Measurements from ENCODE around the gene CTF1.
"Not testable (repeated sequence)": the region's sequence is repeated elsewhere in the genome, so short reads cannot be mapped to it uniquely, and the experiment has no call there.

The CTF1 gene

DNA sequence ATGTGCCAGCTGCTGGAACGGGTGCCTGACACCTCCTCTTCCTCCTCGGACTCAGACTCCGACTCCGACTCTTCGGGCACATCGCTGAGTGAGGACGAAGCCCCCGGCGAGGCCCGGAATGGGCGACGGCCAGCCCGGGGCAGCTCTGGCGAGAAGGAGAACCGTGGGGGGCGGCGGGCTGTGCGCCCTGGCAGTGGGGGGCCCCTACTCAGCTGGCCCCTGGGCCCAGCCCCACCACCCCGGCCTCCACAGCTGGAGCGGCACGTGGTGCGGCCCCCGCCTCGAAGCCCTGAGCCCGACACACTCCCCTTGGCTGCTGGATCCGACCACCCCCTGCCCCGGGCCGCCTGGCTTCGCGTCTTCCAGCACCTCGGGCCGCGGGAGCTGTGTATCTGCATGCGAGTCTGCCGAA lies 33.8 kb downstream of the CTF1 start:
- DNase-seq (ENCODE audit: low read depth in 2 of 2) = no peak

DNA sequence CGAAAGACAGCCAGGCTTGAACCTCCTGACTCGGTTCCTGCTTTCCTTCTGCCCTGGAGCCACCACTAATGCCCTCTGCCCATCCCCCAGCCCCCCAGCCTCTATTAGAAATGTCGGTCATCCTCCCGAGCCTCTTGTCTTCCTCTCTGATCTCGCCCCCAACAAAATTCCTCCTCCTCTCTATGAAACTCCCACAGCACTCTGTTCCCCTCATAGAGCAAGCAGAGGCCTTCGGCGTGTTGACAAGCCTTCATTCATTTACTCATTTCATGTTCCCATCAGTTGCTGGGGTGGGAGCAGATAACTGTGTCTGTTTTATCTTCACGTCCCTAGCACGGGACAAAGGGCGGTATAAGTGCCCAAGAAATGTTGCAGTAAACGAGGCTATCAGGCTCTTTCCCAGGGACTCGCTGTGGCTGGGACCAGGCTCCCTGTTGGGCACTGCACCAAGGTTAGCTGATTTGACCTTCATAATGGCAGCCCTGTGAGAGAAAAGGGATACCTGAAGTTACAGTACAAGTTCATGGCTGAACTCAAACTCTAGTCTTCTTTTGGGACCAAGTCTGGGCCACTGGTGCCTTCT lies 34.7 kb downstream of the CTF1 start:
- DNase-seq (ENCODE audit: low read depth in 2 of 2) = no peak

DNA sequence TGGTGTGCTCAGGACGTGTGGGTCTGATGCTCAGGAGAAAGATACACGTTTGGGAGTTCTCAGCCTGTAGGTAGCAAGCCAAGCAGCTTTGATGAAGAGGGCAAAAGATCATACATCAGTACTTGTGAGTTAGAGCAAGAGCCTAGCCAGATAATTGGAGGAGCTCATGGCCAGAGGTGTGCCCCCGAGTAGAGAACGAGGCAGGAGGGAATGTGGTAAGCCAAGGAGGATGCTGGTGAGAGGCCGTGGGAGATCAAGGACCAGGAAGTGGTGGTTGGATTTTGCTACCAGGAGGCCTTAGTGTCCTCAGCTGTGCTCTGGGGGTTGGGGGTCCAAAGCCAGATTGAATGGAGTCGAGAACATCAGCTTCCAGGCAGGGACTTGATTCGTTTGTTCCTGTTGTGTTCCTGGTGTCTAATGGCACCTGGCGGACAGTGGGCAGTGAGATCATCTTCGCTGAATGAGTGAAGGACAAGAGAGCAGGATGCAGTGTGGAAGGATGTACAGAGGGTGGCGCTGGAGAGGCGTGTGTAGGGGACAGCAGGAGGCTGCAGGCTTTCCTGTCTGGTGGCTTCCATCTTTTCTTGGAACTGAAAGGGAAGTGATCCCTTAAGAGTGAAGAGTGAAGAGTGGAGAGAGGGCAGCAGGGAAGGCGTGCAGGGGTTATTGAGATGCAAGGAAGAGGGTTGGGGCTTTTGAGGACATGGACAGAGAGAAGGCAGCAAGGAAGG lies 38.6 kb downstream of the CTF1 start:
- DNase-seq (ENCODE audit: low read depth in 2 of 2) = no peak

DNA sequence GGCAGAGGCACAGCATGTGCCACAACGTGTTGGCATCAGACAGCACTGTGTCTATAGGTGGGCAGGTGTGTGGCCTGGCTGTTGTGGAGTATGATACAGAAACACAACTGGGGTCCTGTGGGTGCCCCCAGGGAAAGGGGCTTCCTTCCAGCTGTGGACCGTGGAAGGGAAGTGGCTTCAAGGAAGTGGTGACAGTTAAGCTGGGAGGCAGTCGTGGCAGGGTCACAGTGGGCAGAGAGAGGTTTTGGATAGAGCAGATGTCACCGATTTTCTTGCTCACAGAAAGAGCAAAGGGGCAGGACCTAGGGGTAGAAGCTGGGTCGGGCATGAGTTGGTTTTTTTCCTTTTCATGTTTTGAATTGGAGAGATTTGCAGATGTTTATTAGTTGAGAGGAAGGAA lies 41.3 kb downstream of the CTF1 start:
- no peak for DNase-seq (ENCODE audit: low read depth in 2 of 2)

DNA sequence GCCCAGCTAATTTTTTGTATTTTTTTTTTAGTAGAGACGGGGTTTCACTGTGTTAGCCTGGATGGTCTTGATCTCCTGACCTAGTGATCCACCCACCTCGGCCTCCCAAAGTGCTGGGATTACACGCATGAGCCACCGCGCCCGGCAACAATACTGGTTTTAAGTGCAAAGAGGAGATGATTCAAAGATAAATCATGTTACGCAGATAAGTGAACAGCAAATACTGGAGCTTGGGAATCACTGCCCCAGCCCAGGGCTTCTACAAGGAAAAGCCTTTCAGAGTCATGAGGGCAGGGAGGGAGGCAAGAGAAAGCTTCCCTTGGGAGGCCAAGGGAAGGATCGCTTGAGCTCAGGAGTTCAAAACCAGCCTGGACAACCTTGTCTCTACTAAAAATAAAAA lies 43.2 kb downstream of the CTF1 start:
- DNase-seq (ENCODE audit: low read depth in 2 of 2) = not testable (repeated sequence)

DNA sequence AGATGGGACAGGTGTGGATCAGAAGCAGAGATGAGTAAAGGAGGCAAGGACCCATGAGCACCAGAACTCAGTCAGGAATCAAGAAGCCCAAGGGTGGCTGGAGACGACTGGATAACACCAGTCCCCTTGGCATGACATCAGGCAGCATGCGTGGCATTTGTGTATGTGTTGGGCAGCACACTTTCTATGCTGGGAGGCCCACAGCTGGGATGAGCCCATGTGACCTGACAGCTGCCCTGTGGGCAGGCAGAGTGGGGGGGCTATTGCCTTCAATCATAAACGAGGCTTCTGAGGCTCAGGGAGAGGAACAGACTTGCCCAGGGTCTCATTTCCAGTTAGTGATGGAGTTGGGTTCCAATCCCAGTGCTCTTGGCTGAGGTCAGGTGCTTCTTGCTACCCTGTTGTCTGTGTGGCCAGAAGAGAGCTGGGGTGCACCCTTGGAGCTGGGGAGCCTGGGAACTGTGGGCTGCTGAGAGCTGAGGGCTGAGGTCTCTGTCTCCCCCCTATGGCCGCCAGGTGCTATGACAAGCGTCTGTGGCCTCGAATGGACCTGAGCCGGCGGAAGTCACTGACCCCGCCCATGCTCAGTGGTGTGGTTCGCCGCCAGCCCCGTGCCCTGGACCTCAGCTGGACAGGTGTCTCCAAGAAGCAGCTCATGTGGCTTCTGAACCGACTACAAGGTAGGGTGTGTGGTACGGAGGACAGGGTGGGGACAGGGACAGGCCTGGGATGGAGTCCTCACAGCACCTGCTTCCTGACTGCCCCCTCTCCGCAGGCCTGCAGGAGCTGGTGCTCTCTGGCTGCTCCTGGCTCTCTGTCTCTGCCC lies 45.4 kb downstream of the CTF1 start:
- peak; percentile 37 to 60 for DNase-seq (ENCODE audit: low read depth in 2 of 2)

DNA sequence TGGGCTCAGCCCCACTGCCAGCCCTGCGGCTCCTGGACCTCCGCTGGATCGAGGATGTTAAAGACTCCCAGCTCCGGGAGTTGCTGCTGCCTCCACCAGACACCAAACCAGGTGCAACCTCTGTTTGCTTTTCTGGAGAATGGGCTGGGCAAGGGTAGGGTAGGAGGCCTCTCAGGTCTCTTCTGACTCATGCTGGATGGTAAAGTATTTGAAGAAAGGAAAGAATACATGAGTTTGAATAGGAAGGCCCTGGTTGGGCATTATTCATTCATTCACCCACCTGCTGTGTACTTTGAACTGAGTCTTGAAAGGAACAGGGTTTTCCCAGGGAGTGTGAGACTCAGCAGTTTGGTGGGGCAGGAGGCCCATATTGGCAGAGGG lies 46.0 kb downstream of the CTF1 start:
- DNase-seq (ENCODE audit: low read depth in 2 of 2) = no peak

DNA sequence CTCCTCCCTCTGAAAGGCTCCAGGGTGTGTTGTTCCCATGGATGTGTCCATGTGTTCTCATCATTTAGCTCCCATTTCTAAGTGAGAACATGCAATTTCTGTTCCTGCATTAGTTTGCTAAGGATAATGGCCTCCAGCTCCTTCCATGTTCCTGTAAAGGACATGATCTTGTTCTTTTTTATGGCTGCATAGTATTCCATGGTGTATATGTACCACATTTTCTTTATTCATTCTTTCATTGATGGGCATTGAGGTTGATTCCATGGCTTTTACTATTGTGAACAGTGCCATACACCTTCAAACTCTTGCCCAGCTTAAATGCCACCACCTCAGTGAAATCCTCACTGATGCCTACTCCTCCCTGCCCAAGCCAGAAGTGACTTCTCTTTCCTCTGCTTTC lies 47.9 kb downstream of the CTF1 start:
- no peak for DNase-seq (ENCODE audit: low read depth in 2 of 2)

DNA sequence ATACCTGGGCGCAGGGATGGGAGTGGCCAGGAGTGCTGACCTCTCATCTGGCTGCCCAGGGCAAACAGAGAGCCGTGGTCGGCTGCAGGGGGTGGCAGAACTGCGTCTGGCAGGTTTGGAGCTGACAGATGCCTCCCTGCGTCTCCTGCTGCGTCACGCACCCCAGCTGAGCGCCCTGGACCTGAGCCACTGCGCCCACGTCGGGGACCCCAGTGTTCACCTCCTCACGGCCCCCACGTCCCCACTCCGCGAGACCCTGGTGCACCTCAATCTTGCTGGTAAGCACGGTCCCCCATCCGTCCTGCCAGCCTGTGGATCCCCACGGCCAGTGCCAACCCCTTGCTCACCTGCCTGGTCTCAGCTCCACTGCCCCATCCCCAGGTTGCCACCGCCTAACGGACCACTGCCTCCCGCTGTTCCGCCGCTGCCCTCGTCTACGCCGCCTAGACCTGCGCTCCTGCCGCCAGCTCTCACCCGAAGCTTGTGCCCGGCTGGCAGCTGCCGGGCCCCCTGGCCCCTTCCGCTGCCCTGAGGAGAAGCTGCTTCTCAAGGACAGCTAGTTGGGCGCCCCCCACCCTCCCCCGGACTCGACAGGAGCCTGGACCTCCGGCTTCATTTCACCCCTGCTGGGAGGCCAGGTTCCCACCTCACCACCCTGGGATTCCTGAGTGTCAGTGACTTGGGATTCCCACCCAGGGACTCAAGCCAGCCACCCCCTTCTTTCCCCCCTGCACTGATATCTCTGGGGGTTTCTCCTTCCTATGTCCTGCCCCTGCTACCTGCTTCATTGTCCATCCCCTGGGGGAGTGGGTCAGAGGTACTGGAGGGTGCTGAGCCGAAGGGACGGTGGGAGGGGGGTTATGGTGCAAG lies 50.5 kb downstream of the CTF1 start:
- no peak for DNase-seq (ENCODE audit: low read depth in 2 of 2)

DNA sequence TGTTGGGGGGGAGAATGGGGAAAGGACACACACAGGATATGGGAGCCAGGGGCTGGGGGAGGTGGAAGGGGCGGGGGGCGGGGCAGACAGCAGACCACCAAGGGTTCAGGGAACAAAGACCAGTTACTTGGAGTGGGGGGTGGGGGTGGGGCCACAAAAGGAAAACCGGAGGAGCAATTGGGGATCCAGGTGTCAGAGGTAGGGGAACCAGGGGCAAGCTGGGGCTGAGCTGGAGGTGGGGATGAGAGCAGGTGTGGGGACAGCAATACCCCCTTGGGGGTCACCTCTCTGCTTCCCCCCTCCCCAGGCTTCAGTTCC lies 51.1 kb downstream of the CTF1 start:
- DNase-seq (ENCODE audit: low read depth in 2 of 2) = no peak

DNA sequence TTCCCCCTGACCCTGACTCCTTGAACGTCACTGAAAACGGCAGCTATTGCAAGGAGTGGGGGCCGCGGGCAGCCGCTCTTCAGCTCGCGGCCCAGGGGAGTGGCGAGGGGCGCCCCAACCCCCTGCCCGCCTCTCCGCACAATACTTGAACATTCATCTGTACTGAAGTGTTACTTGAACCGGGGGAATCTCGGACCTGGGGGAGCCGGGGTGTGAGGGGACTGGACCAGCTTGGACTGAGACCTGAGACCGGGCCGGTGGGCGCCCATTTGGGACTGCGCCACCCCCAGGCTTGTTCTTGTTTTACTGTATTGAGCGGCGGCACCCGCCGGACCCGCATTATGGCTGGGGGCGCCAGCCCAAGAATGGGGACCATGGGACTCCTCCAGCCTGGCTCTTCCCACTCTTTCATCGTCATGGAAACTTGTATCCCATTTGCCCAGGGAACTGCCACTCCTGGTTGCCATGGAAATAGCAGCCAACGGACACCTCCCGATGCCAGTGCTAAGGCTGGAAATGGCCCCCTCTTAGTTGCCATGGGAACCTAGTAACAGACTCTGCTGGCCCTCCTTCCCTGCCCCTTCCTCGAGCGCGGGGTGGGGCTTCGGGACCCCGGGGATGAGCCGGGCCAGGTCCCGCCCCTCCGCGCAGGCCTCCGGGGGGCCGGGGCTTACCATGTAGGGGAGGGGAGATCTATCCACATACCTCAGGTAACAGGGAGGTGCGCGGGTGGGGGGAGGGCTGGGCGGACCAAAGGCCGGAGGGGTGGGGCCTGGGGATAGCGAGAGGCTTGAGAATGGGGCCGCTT lies 51.6 kb downstream of the CTF1 start:
- DNase-seq (ENCODE audit: low read depth in 2 of 2) = no peak

DNA sequence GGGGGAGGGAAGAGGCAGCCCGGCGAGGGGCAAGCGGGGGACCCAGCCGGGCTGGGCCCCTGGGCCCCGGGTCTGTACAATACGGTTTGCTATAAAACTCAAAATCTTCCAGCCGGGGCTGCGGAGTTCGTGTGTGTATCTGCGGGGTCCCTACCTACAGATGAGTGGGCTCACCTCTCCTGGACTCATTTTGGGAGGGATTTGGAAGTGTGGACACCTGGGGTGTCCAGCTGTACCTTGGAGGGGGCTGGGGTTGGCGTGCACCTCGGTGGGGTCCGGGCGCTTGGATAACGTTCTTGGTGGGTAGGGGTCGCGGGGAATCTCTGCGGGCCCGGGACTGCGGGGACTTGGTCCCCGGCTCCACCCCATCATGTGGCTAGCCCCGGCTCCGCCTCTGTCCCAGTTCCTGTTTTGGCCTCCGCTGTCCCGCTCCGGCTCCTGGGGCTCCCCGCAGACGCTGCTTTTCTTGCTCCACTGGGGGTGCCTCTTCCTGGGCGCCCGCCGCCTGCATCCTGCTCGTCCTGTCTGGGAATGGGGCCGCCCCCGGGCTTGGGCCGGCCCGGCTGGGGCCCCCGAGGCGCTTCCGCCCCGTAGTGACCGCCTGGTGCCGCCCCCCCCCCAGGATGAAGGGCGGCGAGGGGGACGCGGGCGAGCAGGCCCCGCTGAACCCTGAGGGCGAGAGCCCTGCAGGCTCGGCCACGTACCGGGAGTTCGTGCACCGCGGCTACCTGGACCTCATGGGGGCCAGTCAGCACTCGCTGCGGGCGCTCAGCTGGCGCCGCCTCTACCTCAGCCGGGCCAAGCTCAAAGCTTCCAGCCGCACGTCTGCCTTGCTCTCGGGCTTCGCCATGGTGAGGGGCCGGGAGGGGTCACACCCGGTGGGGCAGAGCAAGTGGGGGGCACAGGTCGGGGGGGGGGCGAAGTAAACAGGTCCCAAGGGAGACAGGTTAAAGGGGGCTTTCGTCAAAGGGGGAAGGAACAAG lies 52.5 kb downstream of the CTF1 start, which contains the start of gene ORAI3:
Gene ORAI3 (plus strand): TSS at position 402 of the 983 bp plus-strand sequence. CDS start 222 bp downstream, at position 624.
- DNase-seq (ENCODE audit: low read depth in 2 of 2) = peak in 1 of 2 experiments; percentile 46

DNA sequence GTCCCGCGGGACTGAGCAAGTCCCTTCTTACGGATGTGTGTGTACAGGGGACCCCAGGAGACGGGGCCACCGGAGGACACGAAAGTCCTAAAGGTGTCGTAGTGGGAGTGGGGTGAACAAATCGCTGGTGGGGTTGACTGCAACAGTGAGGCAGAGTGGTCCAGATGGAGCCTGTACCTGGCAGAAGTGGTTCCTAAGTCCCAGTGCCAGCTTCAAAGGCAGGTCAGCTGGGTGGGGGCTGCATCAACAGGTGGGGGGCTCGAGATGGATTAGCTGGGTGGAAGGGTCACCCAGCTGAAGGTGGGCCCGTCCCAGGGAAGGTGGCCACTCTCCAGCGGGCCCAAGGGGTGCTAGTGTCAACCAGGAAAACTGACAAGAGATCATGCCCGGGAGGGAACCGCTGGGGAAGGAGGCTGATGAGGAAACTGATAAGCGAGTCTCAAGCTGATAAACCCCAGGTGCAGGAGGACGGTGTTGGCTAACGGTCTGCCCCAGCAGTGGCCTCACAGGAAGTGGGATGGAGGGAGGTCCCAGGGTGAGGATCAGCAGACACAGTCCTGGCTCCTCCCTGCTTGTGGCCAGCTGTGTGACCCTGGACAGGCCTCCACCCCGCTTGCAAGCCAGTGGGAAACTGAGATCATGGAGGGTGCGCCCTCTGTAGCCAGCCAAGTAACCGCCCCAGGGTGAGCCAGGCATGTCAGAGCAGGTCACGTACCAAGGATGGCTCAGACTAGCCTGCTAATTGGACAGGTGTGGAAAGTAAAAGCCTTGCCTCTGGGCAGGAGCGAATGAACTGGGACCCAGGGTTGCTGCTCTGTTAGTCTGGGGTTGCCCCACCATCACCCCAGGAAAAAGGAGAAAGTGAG lies 53.5 kb downstream of the CTF1 start:
- DNase-seq (ENCODE audit: low read depth in 2 of 2) = peak in 1 of 2 experiments; percentile 41

DNA sequence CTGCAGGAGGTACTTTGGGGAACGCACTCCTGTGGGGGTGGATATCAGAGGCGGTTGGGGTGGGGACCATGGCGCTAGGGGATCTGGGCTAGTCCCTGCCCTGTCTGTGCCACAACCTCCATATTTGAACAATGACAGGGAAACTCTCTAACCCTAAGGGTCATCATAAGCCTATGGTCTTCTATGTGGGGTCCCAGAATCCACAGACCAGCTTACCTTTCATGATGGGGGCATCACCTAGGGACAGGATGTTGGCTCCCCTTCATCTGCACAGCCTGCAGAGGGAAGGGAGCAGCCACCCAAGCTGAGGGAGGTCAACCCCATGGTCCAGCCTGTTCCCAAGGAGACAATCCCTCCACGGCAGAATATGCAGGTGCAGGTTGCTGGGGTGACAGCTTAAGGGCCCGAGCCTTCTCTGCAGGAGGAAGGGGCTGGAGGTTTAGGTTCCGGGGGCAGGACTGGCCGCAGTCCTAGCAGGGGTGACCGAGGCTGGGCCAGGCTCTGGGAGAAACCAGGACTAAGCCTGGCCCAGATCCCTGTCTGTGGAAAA lies 54.2 kb downstream of the CTF1 start:
- DNase-seq (ENCODE audit: low read depth in 2 of 2) = no peak

DNA sequence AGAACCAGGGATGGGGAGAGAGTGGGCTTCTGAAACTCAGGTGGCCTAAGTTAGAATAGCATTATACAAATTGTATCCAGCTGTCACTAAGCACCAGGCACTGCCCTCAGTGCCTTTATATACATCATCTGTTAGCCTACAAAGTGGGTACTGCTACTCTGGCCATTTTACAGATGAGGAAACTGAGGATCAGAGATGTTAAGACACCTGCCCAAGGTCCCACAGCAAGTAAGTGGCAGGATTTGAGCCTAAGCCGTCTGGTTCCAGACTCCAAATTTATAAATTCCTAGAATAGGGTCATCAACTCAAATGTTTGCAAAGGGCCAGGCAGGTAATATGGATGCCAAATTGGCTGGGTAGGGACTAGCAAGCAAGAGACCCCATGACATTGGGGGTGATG lies 54.8 kb downstream of the CTF1 start:
- DNase-seq (ENCODE audit: low read depth in 2 of 2) = no peak

DNA sequence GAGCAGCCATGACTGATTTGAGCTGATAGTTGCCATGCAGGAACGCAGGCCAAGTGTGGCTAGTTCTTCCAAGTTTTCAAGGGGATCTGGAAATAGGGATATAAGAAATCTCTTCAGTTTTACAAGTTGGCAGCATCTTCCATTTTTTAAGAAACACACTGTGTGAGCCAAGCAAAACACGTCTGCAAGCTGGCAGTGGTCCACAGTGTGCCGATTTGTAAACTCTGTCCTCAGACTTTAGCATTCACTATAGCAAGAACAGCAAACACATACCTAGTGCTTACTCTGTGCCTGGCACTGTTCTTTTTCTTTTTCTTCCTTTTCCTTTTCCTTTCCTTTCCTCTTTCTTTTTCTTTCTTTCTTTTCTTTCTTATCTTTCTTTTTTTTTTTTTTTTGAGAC lies 55.3 kb downstream of the CTF1 start:
- no peak for DNase-seq (ENCODE audit: low read depth in 2 of 2)

DNA sequence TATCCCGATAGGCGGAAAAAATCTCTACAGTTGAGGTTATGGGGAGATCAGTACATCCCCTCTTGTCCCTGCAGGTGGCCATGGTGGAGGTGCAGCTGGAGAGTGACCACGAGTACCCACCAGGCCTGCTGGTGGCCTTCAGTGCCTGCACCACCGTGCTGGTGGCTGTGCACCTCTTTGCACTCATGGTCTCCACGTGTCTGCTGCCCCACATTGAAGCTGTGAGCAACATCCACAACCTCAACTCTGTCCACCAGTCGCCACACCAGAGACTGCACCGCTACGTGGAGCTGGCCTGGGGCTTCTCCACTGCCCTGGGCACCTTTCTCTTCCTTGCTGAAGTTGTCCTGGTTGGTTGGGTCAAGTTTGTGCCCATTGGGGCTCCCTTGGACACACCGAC lies 56.7 kb downstream of the CTF1 start:
- DNase-seq (ENCODE audit: low read depth in 2 of 2) = no peak

Measured in stimulated activated CD4-positive, alpha-beta T cell treated with anti-CD3 and anti-CD28 coated beads, Interleukin-12 subunit alpha, Interleukin-12 subunit beta, amount 100 ng/mL, for 24 hours (primary cell).